HG03378 (cell line): ENCODE data around the gene RSPH4A.
A peak's percentile ranks its signal among the peaks of the same experiment; 100 is the strongest.
"Not testable (repeated sequence)": the region's sequence is repeated elsewhere in the genome, so short reads cannot be mapped to it uniquely, and the experiment has no call there.

Experiments used
- ATAC-seq: cut with Tn5 transposase; IDR thresholded peaks from one replicate; pipeline ENCODE4 v1.9.1; 2021; ENCODE audit warnings: mild to moderate bottlenecking, moderate library complexity; ENCODE audit not compliant: unreplicated experiment

RSPH4A gene

GRCh38 chr6:116615937-116616736 lies at the start of gene RSPH4A:
RSPH4A (plus strand) TSS chr6:116616479; CDS start chr6:116616624, 145 bp downstream.
- ATAC-seq = peak; percentile 99

DNA sequence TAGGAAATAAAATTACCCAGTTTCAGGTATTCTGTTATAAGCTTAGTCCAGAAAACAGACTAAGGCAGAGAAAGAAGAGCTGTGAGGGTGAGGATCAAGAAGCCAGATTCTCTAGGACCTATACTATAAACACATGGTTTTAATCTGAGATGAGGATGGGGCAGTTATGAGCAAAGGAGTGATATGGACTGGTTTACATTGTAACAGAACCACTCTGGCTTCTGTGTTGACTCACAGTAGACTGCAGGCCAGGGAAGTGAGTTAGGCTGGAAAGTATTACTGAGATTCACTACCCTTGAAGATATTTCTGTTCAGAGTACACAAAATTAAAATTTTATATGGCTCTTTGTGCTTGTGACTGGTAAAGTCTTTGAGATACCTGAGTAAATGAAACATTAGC lies 48.2 kb upstream of the RSPH4A start:
- no peak for ATAC-seq

DNA sequence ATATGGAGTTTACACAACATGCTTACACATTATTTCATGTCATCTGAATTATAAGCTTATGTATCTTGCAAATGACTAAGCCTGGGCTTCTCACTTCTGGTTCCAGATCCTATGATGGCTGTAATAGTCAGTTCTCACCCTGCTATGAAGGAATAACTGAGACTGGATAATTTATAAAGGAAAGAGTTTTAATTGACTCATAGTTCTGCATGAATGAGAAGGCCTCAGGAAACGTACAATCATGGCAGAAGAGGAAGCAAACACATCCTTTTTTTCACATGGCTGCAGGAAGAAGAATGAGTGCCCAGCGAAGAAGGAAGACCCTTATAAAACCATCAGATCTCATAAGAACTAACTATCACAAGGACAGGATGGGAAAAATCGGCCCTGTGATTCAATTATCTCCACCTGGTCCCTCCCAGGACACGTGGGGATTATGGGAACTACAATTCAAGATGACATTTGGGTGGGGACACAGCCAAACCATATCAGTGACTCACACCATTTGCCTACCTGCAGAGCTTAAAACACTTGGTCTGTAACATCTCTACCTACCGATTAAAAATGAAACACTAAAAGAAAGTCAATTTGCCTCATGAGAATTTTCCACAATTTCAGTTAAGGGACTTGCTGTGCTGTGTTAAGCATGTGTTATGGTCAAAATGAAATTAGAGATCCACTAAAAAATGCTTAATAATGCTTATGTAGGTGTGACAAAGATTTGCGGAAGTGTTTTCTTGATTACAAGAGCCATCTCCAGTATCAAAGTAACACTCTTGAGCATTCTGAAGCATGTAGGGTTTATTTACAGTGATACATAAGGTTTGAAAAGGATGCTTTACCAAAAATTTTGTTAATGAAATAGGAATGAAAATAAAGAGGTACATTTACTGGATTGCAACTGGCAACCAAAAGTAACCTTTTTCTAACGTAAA lies 47.2 kb upstream of the RSPH4A start:
- ATAC-seq = no peak

DNA sequence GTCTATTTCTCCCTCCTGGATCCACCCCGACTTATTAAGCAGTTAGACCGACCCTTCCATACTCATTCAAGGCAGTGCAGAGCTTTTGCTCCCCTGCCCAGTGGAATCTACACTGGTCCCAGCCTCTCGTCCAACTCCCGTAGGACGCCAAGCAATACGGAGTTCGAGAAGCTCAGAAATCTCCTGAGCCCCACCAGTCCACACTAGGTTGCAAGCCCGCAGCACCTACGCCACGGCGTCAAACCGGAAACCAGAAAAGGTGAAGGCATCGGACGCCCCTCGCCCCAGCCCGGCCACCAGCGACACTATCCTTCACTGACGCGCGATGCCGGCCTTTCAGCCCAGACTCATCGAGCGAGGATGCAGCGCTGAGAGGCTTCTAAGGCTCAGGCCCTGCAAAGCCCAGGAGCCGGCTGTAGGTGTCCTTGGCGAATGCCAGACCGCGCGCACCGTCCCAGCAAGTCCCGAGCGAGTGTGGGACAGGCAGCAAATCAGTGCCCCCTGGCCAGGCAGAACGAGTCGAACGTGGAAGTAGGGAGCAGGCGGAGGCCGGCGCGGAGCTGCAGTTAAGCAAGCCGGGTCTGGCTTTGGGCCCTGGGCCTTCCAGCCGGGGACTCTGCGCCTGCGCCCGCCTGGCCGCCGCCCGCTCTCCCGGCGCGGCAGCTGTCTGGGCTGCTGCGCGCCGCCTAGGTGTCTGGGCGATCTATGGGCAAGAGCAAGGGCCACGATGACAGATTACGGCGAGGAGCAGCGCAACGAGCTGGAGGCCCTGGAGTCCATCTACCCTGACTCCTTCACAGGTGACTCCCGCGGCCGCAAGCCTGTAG lies 45.2 kb upstream of the RSPH4A start, which contains the start of gene RWDD1:
RWDD1 (plus strand) TSS at position 649 of the 827 bp plus-strand sequence; CDS start at position 728, 79 bp downstream.
- ATAC-seq = peak; percentile 91

- no peak for ATAC-seq
These were observed 44.6 kb upstream of the RSPH4A start for GRCh38 chr6:116571683-116572000.

DNA sequence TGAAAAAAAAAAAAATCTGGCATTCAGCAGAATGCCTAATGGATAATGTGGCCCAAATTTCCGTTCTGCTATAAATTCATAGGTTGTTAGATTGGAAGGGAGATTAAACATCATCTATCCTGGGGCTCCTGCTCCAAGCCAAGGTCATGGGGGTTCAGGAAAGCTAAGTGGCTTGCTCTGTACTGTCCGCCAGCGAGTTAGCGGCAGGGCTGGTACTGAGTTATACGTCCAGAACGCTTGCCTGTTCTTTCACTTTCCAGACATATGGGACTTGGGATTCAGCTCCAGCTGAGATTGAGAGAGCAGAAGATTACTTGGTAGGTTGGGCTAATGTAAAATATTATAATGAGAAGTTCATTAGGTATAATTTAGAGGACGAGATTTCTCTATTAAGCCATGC lies 44.1 kb upstream of the RSPH4A start:
- ATAC-seq = no peak

- ATAC-seq = no peak
These were observed 41.1 kb upstream of the RSPH4A start for GRCh38 chr6:116575227-116575626.

DNA sequence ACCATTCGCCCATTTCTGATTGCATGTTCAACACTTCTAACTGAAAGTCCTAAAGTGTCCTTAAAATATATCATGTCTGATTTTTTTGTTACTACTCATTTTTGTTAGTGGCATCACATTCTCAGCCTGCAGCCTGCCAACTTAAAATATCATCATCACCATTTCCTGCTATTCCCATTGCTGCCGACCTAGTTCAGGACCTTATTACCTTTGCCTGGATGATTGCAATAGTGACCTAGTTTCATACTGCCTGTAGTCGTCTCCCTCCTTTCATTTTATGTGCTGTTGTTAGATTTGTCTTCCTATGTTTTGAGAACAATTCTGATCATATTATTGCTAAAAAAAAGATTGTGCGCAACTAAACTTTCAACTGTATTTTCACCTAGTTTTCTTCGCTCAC lies 38.8 kb upstream of the RSPH4A start:
- ATAC-seq = no peak

- ATAC-seq = no peak
These were observed 37.9 kb upstream of the RSPH4A start for GRCh38 chr6:116578335-116578734.

DNA sequence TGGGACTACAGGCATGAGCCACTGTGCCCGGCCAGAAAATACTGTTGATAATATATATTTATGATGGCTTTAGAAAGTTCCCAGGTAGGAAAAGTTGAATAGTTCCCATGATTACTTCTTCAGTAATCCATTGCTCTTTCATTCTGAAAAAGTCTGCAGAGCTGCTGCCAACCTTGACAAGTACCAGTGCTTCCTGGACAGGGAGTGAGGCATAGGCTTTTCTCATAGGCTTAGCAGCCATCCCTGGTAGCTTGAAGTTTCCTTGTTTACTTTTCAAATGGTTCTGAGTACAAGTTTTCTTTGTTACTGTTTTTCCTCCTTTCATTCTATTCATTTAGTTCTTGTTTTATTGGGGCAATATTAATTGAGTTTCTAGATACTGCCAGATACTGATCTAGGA lies 37.1 kb upstream of the RSPH4A start:
- ATAC-seq = no peak

- ATAC-seq = no peak
These were observed 36.1 kb upstream of the RSPH4A start for GRCh38 chr6:116580198-116580597.

DNA sequence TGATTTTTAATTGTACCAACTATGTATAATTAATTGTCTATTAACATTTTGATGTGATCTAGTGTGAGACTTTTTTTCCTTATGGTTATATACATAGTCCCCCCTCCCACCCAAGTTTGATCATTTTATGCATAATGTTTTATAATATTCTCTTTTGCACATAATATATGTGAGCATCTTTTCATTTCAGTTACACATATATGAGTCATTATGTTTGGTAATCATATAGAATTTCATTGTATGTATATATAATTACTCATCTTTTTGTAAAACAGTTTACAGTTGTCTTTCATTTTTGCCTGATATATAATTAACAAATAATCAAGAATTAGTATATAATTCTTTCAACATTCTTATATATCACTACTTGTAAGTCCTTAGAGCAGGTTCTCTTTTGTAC lies 30.0 kb upstream of the RSPH4A start:
- ATAC-seq = no peak

DNA sequence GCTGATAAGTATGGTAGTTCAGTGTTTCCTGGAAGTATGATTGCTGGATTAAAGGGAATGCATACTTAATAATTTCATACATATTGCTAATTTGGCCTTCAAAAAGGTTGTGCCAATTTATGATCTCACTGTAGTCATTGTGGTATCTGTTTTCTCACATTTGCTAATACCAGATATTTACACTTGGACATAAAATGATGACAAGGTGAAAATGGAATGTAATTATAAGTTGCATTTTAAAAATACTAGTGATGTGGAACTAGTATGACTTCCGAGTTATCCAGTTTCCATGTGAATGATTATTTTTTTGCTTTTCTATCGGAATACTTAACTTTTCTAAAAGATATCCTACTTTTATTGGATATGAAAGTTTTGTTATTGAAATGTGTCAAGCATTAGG lies 29.5 kb upstream of the RSPH4A start:
- ATAC-seq = no peak

DNA sequence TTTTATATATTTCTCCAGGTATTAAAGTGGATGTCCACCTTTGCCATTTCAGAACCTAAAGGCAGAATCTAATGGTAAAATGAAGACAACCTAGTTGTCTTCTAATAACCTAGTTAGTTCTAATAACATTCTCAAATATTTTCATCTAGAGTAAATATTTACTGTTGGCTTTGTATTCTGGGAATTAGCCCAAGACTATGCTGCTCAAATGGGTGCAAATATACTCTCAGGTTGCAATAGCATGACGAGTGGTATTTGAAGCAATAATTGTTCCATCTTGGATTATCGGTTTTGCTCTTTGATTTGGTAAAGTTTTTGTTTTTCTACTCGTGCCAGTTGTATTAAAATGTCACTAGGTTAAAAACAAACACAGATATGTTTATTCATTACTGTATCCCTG lies 21.0 kb upstream of the RSPH4A start:
- no peak for ATAC-seq

DNA sequence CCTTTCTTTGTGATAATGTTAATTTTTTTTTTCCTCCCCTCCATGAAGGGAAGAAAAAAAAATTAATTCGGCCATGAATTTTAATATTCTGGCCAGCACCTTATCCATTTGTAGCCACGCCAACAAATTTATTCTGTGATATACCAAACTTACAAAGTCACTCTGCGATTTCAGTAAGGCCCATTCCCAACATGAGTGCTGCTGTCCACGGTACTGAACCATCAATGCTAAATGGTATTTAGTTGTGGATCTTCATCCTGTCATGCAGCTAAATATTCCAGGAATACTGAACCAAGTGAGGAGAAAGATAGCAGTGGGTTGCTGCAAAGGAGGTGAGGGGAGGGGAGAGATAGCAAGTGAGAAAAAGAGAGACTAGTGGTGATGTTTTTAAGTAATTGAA lies 19.5 kb upstream of the RSPH4A start:
- no peak for ATAC-seq

- ATAC-seq = not testable (repeated sequence)
These were observed 12.4 kb upstream of the RSPH4A start for GRCh38 chr6:116603916-116604315.

DNA sequence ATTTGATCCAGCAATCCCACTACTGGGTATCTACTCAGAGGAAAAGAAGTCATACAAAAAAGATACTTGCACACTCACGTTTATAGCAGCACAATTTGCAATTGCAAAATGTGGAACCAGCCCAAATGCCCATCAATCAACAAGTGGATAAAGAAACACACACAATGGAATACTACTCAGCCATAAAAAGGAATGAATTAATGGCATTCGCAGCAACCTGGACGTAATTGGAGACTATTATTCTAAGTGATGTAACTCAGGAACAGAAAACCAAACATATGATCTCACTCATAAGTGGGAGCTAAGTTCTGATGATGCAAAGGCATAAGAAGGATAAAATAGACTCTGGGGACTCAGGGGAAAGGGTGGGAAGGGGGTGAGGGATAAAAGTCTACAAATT lies 11.4 kb upstream of the RSPH4A start:
- not testable (repeated sequence) for ATAC-seq

GRCh38 chr6:116605935-116606334 lies 10.3 kb upstream of the RSPH4A start:
- no peak for ATAC-seq

DNA sequence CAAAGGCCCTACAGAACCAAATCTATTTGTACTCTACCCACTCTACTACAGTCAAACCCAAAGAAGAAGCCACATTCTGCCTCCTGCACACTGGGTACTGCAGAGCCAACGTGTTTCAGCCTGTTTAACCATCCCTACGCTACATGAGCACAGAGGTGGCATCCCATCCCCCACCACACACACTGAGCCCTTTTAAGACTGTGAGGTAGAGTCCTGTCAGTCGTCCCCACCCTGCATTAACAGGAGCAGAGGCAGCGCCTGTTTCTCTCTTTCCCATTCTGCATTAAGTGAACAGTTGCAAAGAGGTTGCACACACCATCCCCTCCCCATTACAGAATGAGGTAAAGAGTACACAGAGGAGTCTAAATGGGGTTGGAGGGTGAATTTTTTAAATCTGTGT lies 5.2 kb upstream of the RSPH4A start:
- ATAC-seq = no peak

GRCh38 chr6:116616737-116617053 lies 416 bp downstream of the RSPH4A start:
- ATAC-seq = no peak
